Lower leg skin (tissue), 4 donors: Measurements from ENCODE around the gene TP63. TPM values are rescaled to one million over a fixed set of nuclear protein-coding genes. Genes with fewer than 3 reads are reported as not detected.

Experiments
- DNase-seq, 2 donors: peaks; one replicate each; pipeline ENCODE4 v3.0.0-alpha.2; 2019; ENCODE audit warnings: low spot score in 2 of 2
- H3K4me3 ChIP-seq: fragments of 200-600 bp; sonication (generic); 2 replicates; pipeline ENCODE4 v1.5.1; 2017; ENCODE audit warnings: mild to moderate bottlenecking, low read depth; ENCODE audit not compliant: poor library complexity, severe bottlenecking
- CTCF ChIP-seq, 3 donors: fragments of 450-650 bp; IDR thresholded peaks; one replicate each; pipeline ENCODE4 v1.5.1; 2016; ENCODE audit warnings: antibody characterized with exemption in 3 of 3, mild to moderate bottlenecking in 3 of 3, moderate library complexity in 2 of 3
- POLR2A ChIP-seq, 2 donors: fragments of 450-650 bp; IDR thresholded peaks; one replicate each; pipeline ENCODE4 v1.6.1; 2016 to 2017; ENCODE audit warnings: antibody characterized with exemption in 2 of 2, mild to moderate bottlenecking in 1 of 2, moderate library complexity in 1 of 2
- WGBS, 2 donors: methylation state at CpG; one replicate each; pipeline ENCODE4 v1.1.5; 2018; 5-methylcytosine and 5-hydroxymethylcytosine counted together
- intact Hi-C: fragments of 100-400 bp; cut with DNase I; formaldehyde crosslinking; loops from one replicate; pipeline ENCODE4 v1.15.0; 2023; ENCODE audit warnings: low total_unique reads
- total RNA-seq, 4 donors: library from RNA; depleted of rRNA; stranded (reverse); fragments of >200 nt; gene quantifications; one replicate each; pipeline ENCODE4 v1.1.0, GENCODE V29; 2016

The TP63 gene
- total RNA-seq, 4 donors from 2014 or later, result 208 to 373 (median 264) TPM

GRCh38 chr3:189794518-189794917, 163.3 kb downstream of the TP63 start:
- DNase-seq, result no peak
- WGBS, 2 donors, result 50 to 51% methylated on average over 3 of the region's 3 CpGs
- no peak overlapping the region for H3K4me3 ChIP-seq
- intact Hi-C loops, result no loop called here
- TF ChIP-seq POLR2A (IDR thresholded peaks at IDR 0.05) (no peak), CTCF (IDR thresholded peaks at IDR 0.05) (no peak)

GRCh38 chr3:189797103-189797750, 166.0 kb downstream of the TP63 start:
- no peak overlapping the region for H3K4me3 ChIP-seq
- 48 to 58% methylated on average over 5 of the region's 5 CpGs for WGBS, 2 donors
- no peak for DNase-seq
- intact Hi-C loops, result no loop called here
- TF ChIP-seq CTCF (IDR thresholded peaks at IDR 0.05), result no peak
- no peak for TF ChIP-seq POLR2A (IDR thresholded peaks at IDR 0.05)

- DNase-seq, result no peak
- no peak for TF ChIP-seq CTCF (IDR thresholded peaks at IDR 0.05)
- no peak for TF ChIP-seq POLR2A (IDR thresholded peaks at IDR 0.05)
- no peak overlapping the region for H3K4me3 ChIP-seq
- WGBS, 2 donors, result 50 to 61% methylated on average over 1 of the region's 1 CpG
- intact Hi-C loops, result no loop called here
Measured at GRCh38 chr3:189799366-189799765, 168.2 kb downstream of the TP63 start.

GRCh38 chr3:189800436-189800835, 169.2 kb downstream of the TP63 start:
- no peak overlapping the region for H3K4me3 ChIP-seq

GRCh38 chr3:189803254-189803653, 172.1 kb downstream of the TP63 start:
- 72 to 76% methylated on average over 2 of the region's 2 CpGs for WGBS, 2 donors
- no peak overlapping the region for H3K4me3 ChIP-seq
- no peak for TF ChIP-seq CTCF (IDR thresholded peaks at IDR 0.05)
- no peak for TF ChIP-seq POLR2A (IDR thresholded peaks at IDR 0.05)
- intact Hi-C loops, result no loop called here
- no peak for DNase-seq

More at GRCh38 chr3:189800436-189800835, 169.2 kb downstream of the TP63 start:
- 52 to 71% methylated on average over 7 of the region's 7 CpGs for WGBS, 2 donors
- TF ChIP-seq CTCF (IDR thresholded peaks at IDR 0.05), result no peak
- TF ChIP-seq POLR2A (IDR thresholded peaks at IDR 0.05), result no peak
- DNase-seq, result no peak
- intact Hi-C loops, result no loop called here
